HepG2 (cell line): ENCODE results near the gene TNIP1. TPM values are rescaled to one million over a fixed set of nuclear protein-coding genes. Genes with fewer than 3 reads are reported as not detected.

Source experiments
- polyA plus RNA-seq, 8 experiments: library from polyadenylated mRNA; depleted of rRNA in 3 of 8; stranded (reverse) in 7 of 8; unstranded in 1 of 8; fragments of >200 nt; fragmentation: Illumina TruSeq in 4 of 8; extraction: Trizol in 4 of 8; gene quantifications; 2 replicates each; pipeline versions ENCODE4 v1.2.1 to v1.2.3, GENCODE V29; 2011 to 2016; ENCODE audit warnings: low read depth in 4 of 8, missing spikeins in 1 of 8, mixed read lengths in 1 of 8; ENCODE audit not compliant: insufficient read depth in 1 of 8
- total RNA-seq, 5 experiments: library from RNA; depleted of rRNA; stranded (reverse); fragments of >200 nt; fragmentation: Illumina TruSeq; extraction: Trizol; gene quantifications; 2 replicates each; pipeline ENCODE4 v1.2.3, GENCODE V29; 2016; ENCODE audit warnings: low read depth in 1 of 5

TNIP1 gene
- total and polyA plus RNA-seq, 2 of the 13 experiments (the other 11 are each of a cell fraction or from before 2014, with no cell fraction given), result 26.2 to 45.9 TPM

Other genes with a start within 250 kb of the TNIP1 start
- gene IRGM, start 234.5 kb downstream of the TNIP1 start, total RNA-seq (2016; rRNA removed; fragmentation: Illumina TruSeq; extraction: Trizol), result not detected in 2 replicates
- not detected in 2 replicates for gene IRGM, start 234.5 kb downstream of the TNIP1 start, polyA plus RNA-seq (2011; rRNA removed)
- gene ZNF300, start 176.1 kb downstream of the TNIP1 start, total RNA-seq (2016; rRNA removed; fragmentation: Illumina TruSeq; extraction: Trizol), result 5.3 and 6.8 TPM in 2 replicates
- 2.5 and 2.7 TPM in 2 replicates for gene ZNF300, start 176.1 kb downstream of the TNIP1 start, polyA plus RNA-seq (2011; rRNA removed)
- gene GPX3, start 60.4 kb downstream of the TNIP1 start, total RNA-seq (2016; rRNA removed; fragmentation: Illumina TruSeq; extraction: Trizol), result 31.9 and 33.8 TPM in 2 replicates
- gene GPX3, start 60.4 kb downstream of the TNIP1 start, polyA plus RNA-seq (2011; rRNA removed), result 1,506 and 1,892 TPM in 2 replicates
- 125 and 154 TPM in 2 replicates for gene ANXA6, start 76.7 kb upstream of the TNIP1 start, total RNA-seq (2016; rRNA removed; fragmentation: Illumina TruSeq; extraction: Trizol)
- 103 and 120 TPM in 2 replicates for gene ANXA6, start 76.7 kb upstream of the TNIP1 start, polyA plus RNA-seq (2011; rRNA removed)
- gene CCDC69, start 143.1 kb upstream of the TNIP1 start, total RNA-seq (2016; rRNA removed; fragmentation: Illumina TruSeq; extraction: Trizol), result 45.2 and 46.3 TPM in 2 replicates
- 12.2 and 14.4 TPM in 2 replicates for gene CCDC69, start 143.1 kb upstream of the TNIP1 start, polyA plus RNA-seq (2011; rRNA removed)
- 16.6 and 29.6 TPM in 2 replicates for gene GM2A, start 172.2 kb upstream of the TNIP1 start, total RNA-seq (2016; rRNA removed; fragmentation: Illumina TruSeq; extraction: Trizol)
- gene GM2A, start 172.2 kb upstream of the TNIP1 start, polyA plus RNA-seq (2011; rRNA removed), result 12.9 and 14.6 TPM in 2 replicates
- gene SLC36A3, start 222.7 kb upstream of the TNIP1 start, total RNA-seq (2016; rRNA removed; fragmentation: Illumina TruSeq; extraction: Trizol), result not detected in 2 replicates
- gene SLC36A3, start 222.7 kb upstream of the TNIP1 start, polyA plus RNA-seq (2011; rRNA removed), result not detected in 2 replicates